ENCODE measurements around the gene ARTN.

- TF ChIP-seq CTCF (IDR thresholded peaks at IDR 0.05; ENCODE audit: low read depth, low read length) (no peak), POLR2A (IDR thresholded peaks at IDR 0.05; ENCODE audit: extremely low read depth, insufficient read length) (no peak)
Measured at GRCh38 chr1:43924516-43924915, 9.1 kb upstream of the ARTN start.
